ENCODE results near the gene ARFGAP3. TPM values are rescaled to one million over a fixed set of nuclear protein-coding genes. Genes with fewer than 3 reads are reported as not detected.

Gene ARFGAP3
- total RNA-seq, 1 donor from 2014 or later: 48.9 TPM

Other genes with a start within 250 kb of the ARFGAP3 start
- 25.4 and 31.9 TPM in 2 replicates for gene POLDIP3, start 242.4 kb downstream of the ARFGAP3 start, total RNA-seq
- 1.2 TPM in 1 of 2 replicates, not detected in the other for gene ATP5MGL, start 216.7 kb downstream of the ARFGAP3 start, total RNA-seq
- 170 and 274 TPM in 2 replicates for gene CYB5R3, start 207.9 kb downstream of the ARFGAP3 start, total RNA-seq
- 19.1 and 22.0 TPM in 2 replicates for gene A4GALT, start 136.4 kb downstream of the ARFGAP3 start, total RNA-seq
- gene PACSIN2, start 157.9 kb upstream of the ARFGAP3 start, total RNA-seq: 68.7 and 82.0 TPM in 2 replicates
- 11.7 and 18.8 TPM in 2 replicates for gene TTLL1, start 232.1 kb upstream of the ARFGAP3 start, total RNA-seq